Peyer's patch (tissue), 4 donors: ENCODE measurements around the gene CSMD2. TPM values are rescaled to one million over a fixed set of nuclear protein-coding genes. Genes with fewer than 3 reads are reported as not detected.

Experiments used
- DNase-seq, 3 donors: peaks; one replicate each; pipeline ENCODE4 v3.0.0-alpha.2; 2017 to 2019
- H3K27ac ChIP-seq, 4 donors: fragments of 200-600 bp; sonication (generic); one replicate each; pipeline ENCODE4 v1.5.1; 2016 to 2019
- H3K27me3 ChIP-seq, 2 donors: fragments of 200-600 bp; sonication (generic); one replicate each; pipeline ENCODE4 v1.5.1; 2019
- H3K36me3 ChIP-seq, 3 donors: fragments of 200-600 bp; sonication (generic); one replicate each; pipeline ENCODE4 v1.5.1; 2016 to 2019
- H3K4me1 ChIP-seq, 4 donors: fragments of 200-600 bp; sonication (generic); one replicate each; pipeline ENCODE4 v1.5.1; 2016 to 2019
- H3K4me3 ChIP-seq, 4 donors: fragments of 200-600 bp; sonication (generic); 1 replicate in 3 of 4; 2 replicates in 1 of 4; pipeline ENCODE4 v1.5.1; 2016 to 2019; ENCODE audit warnings: mild to moderate bottlenecking in 1 of 4
- H3K9me3 ChIP-seq, 4 donors: fragments of 200-600 bp; sonication (generic); one replicate each; pipeline ENCODE4 v1.5.1; 2016 to 2019; ENCODE audit warnings: mild to moderate bottlenecking in 1 of 4
- POLR2A ChIP-seq, 2 donors: fragments of 450-650 bp; IDR thresholded peaks; one replicate each; pipeline ENCODE4 v1.5.1; 2017; ENCODE audit warnings: antibody characterized with exemption in 2 of 2, mild to moderate bottlenecking in 2 of 2, moderate library complexity in 2 of 2
- total RNA-seq, 4 donors: library from RNA; depleted of rRNA; stranded (reverse); fragments of >200 nt; gene quantifications; one replicate each; pipeline ENCODE4 v1.1.0, GENCODE V29; 2016
- TF ChIP-seq, protein P1 (sequence below), 6 experiments: fragments of 450-650 bp in 4 of 6; fragments of 200-600 bp in 2 of 6; sonication (generic) in 1 of 6; IDR thresholded peaks; one replicate each; pipeline ENCODE4 v1.5.1; 2017 to 2019; ENCODE audit warnings: antibody characterized with exemption in 6 of 6, mild to moderate bottlenecking in 3 of 6, moderate library complexity in 1 of 6

CSMD2 gene
- total RNA-seq, 4 donors from 2014 or later = under 0.01 to 1.2 (median 0.70) TPM

DNA sequence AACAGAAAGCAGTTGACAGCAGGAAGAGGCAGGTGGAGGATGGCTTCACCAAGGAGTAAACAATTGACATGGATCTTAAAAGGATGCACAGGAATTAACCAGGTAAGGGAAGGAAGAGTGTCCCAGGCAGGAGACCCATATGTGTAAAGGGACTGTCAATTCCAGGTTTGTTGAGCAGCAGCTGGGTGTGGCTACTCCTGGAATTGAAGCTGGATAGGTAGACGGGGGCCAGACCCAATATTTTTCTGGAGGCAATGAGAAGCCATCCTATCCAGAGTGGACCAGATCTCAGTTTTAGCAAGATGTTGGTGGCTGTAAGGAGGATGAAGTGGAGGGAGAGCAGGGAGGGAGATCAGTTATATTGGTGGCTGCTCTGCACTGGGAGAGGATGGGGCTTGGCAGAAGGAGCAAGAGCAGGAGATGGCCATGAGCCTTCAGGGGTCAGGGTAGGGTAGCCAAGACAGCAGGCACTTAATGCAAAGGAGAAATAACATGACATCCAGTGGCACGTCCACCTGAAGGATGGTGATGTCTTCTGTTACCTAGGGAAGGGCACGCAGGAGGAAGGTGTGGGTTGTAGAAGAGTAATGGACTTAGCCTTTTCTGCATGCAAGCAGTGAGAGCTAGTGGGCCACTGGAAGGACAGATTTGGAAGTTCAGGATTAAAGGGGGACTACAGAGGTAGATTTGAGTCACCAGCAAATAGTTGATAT, 447.9 kb downstream of the CSMD2 start:
- H3K9me3 ChIP-seq = no peaks in the 10 kb centered on the region
- H3K36me3 ChIP-seq = no peaks in the 10 kb centered on the region
- TF ChIP-seq, protein P1, sequence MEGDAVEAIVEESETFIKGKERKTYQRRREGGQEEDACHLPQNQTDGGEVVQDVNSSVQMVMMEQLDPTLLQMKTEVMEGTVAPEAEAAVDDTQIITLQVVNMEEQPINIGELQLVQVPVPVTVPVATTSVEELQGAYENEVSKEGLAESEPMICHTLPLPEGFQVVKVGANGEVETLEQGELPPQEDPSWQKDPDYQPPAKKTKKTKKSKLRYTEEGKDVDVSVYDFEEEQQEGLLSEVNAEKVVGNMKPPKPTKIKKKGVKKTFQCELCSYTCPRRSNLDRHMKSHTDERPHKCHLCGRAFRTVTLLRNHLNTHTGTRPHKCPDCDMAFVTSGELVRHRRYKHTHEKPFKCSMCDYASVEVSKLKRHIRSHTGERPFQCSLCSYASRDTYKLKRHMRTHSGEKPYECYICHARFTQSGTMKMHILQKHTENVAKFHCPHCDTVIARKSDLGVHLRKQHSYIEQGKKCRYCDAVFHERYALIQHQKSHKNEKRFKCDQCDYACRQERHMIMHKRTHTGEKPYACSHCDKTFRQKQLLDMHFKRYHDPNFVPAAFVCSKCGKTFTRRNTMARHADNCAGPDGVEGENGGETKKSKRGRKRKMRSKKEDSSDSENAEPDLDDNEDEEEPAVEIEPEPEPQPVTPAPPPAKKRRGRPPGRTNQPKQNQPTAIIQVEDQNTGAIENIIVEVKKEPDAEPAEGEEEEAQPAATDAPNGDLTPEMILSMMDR (IDR thresholded peaks at IDR 0.05) = no peak
- no peak for TF ChIP-seq POLR2A (IDR thresholded peaks at IDR 0.05)
- DNase-seq = no peak
- H3K27ac ChIP-seq = no peak overlapping the region
- no peaks in the 10 kb centered on the region for H3K27me3 ChIP-seq
- H3K4me1 ChIP-seq = no peaks in the 10 kb centered on the region
- H3K4me3 ChIP-seq = no peak overlapping the region

DNA sequence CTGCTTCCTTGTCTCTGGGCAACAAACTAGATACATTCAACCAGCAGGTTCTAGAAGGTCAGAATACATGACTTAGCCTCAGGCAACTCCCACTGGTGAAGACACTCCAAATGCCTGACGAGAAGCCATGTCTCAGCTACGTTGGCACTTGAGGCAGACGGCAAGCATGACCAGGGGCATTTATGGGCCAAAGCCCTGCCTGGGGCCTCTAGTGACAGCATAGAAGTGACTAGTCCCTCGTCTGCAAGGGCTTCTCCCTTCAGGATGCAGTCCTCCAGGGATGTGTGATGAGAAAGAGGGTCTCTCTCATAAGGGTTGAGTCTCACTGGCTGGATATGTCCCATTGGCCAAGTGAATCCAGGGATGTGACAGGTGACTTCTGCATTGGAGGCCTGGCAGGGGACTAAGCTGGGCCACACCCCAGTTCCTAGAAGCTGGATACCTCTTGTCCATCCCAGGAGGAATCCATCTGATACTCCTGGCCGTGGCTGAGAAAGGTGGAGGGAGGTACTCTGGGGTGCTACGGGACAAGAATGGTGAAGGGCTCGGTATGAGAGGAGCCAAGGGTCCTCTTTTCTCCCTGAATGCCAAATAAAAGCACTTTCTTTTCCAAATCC, 449.7 kb downstream of the CSMD2 start:
- Histone ChIP-seq H3K4me1 (no peaks in the 10 kb centered on the region), H3K9me3 (no peaks in the 10 kb centered on the region), H3K27me3 (no peaks in the 10 kb centered on the region), H3K27ac (no peak overlapping the region), H3K4me3 (no peak overlapping the region), H3K36me3 (no peaks in the 10 kb centered on the region)
- TF ChIP-seq, protein P1 (IDR thresholded peaks at IDR 0.05) = no peak
- no peak for TF ChIP-seq POLR2A (IDR thresholded peaks at IDR 0.05)
- DNase-seq = no peak

DNA sequence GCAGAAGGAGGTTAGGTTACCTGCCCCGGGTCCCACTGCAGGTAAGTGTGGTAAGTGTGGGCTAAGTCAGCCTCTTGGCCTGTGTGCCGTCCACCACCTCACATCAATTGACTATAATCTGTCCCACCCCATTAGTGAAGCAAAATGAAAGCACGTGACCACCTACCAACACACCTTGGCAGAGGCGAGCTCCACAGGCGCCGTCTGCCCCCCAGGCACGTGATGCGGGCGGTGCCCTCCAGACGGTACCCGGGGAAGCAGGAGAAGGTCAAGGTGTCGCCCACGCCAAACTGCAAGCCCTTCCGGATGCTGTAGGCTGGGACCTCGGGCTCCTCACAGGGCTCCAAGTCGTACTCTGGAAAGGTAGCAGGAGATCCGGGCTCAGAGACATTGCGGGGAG, 450.6 kb downstream of the CSMD2 start:
- Histone ChIP-seq H3K27ac (no peak overlapping the region), H3K9me3 (no peaks in the 10 kb centered on the region), H3K36me3 (no peaks in the 10 kb centered on the region), H3K27me3 (no peaks in the 10 kb centered on the region), H3K4me1 (no peaks in the 10 kb centered on the region), H3K4me3 (no peak overlapping the region)
- DNase-seq = no peak
- TF ChIP-seq, protein P1 (IDR thresholded peaks at IDR 0.05) = no peak
- TF ChIP-seq POLR2A (IDR thresholded peaks at IDR 0.05) = no peak

DNA sequence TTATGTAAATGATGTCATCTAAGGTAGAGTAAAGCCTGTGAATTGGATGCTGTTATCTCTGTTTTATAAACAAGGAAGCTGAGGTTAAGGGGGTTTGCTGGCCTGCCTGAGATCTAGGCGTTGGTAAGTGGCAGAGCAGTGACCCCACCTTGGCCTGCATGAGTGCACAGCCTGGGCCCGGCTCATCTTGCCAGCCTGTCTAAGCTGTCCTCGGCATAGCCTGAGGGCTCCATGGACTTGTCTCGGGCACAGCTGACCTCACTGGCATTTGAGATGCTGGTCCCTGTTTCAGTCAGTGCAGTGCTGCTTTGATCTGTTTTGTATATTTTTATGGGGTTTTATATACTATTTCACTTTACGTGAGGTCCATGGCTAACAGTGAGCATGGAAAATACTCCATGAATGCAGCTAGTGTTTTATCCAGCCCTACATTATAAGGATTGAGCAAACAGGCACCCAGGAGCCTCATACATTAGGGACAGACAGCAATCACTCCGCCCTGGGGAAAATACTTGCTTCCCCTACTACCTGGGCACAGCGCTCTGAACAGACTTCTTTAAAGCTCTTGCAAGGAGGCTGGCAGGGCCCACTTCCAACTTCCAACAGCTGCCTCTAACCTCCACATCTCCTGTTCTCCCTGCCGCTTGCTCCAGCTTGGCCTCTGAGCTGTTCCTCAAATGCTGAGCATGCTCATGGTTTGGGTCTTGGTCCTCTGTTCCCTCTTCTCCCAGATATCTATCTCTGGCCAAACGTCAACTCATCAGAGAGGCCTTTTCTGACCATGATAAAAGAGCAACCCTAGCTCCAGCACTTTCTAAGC, 451.8 kb downstream of the CSMD2 start:
- TF ChIP-seq, protein P1 (IDR thresholded peaks at IDR 0.05) = no peak
- no peak for TF ChIP-seq POLR2A (IDR thresholded peaks at IDR 0.05)
- Histone ChIP-seq H3K27me3 (no peaks in the 10 kb centered on the region), H3K27ac (no peak overlapping the region), H3K4me1 (no peaks in the 10 kb centered on the region), H3K36me3 (no peaks in the 10 kb centered on the region), H3K9me3 (no peaks in the 10 kb centered on the region), H3K4me3 (no peak overlapping the region)
- DNase-seq = no peak

DNA sequence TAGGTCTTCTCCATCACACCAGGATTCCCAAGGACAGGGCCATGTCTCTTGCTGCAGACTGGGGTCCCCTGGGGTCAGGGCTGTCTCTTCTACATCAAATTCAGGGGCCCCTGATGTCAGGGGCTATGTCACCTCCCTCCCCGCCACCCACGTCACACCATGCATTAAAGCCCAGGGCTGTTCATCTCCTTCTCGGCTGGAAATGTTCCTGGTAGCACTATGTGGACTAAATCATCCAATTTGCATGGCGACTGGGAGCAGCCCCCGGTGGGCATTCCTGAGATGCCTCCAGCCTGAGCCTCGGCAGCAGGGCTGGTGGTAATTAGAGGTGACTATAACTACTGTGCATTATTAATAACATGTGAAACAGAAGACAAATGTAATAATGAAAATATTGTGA, 452.8 kb downstream of the CSMD2 start:
- Histone ChIP-seq H3K36me3 (no peaks in the 10 kb centered on the region), H3K27ac (no peak overlapping the region), H3K27me3 (no peaks in the 10 kb centered on the region), H3K4me1 (no peaks in the 10 kb centered on the region), H3K9me3 (no peaks in the 10 kb centered on the region), H3K4me3 (no peak overlapping the region)
- TF ChIP-seq POLR2A (IDR thresholded peaks at IDR 0.05) = no peak
- TF ChIP-seq, protein P1 (IDR thresholded peaks at IDR 0.05) = no peak
- DNase-seq = no peak
